Femur (tissue), 1 donor: ENCODE measurements around the gene CDK19.
A peak's percentile ranks its signal among the peaks of the same experiment; 100 is the strongest.

Source experiments
- DNase-seq: peaks from one replicate; pipeline ENCODE4 v3.0.0-alpha.2; 2017

CDK19 gene

GRCh38 chr6:110573136-110573535, 242.1 kb downstream of the CDK19 start:
- DNase-seq = no peak

- DNase-seq = peak; percentile 31
Measured at GRCh38 chr6:110567957-110568696, 247.1 kb downstream of the CDK19 start.

DNA sequence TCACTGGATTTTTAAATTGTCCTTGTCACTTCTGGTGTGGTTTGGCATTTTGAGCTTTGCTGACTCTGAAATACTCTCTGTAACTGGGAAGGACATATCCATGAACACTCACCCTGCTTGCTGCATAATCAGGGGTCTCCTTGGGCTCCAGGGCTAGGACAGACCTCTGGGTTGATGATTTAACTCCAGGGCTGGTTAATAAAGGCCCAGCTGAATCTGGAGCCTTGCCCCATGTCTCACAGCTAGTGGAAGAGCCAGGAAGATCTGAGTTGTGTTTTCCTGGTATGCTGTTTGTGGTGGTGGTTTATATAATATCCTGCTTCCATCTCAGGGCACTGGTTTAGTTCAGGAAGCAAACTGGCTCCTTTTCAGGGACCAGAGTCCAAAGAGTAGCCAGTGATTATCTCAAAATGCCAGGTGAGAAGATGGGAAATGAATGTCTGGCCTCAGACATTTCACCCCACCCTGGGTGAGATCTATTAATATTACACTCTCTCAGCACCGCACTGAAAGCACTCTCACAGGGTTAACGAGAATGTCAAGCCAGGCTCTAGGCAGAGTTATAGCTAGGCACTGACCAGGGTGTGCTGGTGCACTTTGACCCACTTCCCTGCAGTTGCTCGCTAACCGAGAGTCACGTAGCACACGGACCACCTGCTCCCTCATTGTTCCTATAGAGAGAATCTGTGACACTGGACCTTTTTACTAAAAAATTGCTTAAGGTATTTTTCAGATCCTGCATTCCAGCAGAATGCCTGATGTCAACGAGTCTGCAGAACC, 248.7 kb downstream of the CDK19 start:
- DNase-seq = no peak

GRCh38 chr6:110564703-110565421, 250.4 kb downstream of the CDK19 start:
- DNase-seq = no peak

GRCh38 chr6:110563711-110564110, 251.6 kb downstream of the CDK19 start:
- no peak for DNase-seq

DNA sequence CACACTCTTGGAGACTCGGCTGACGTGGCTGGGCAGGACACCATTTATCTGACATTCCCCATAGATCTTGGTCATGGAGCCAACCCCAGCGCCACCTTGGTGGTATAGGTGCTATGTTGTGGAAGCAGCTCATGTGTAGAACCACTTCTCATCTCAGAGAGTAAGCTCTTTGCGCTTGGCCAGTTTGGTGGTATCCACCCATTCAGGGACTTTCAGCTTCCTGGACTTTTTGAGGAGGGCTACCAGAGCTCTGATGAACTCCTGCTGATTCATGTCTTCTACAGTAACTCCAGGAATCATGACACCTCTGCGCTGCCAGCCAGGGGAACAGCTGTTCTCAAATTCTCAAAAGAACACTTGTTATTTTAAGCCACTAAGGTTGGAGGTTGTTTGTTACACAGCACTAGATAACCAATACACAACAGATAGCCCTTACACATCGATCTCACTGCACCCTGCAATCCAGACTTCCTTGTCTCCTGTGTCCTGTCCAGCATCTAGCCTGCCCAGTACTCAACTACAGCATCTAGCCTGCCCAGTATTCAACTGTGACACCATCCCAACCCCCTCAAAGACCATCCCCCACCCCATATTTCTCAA, 252.9 kb downstream of the CDK19 start:
- DNase-seq = no peak

DNA sequence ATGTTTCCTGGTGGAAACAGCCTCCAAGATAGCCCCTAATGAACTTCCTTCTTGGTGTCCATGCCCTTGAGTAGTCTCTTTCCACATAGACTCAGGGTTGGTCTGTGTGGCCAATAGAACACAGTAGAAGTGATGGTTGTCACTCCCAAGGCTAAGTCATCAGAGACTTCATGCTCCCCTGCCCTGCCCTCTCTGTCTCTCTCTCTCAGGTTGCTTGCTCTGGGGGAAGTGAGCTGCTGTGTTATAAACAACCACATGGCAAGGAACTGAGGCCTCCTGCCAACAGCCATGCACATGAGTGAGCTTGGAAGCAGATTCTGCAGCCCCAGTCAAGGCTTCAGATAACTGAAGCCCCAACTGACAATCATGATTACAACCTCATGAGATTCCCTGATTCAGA, 253.6 kb downstream of the CDK19 start:
- no peak for DNase-seq

DNA sequence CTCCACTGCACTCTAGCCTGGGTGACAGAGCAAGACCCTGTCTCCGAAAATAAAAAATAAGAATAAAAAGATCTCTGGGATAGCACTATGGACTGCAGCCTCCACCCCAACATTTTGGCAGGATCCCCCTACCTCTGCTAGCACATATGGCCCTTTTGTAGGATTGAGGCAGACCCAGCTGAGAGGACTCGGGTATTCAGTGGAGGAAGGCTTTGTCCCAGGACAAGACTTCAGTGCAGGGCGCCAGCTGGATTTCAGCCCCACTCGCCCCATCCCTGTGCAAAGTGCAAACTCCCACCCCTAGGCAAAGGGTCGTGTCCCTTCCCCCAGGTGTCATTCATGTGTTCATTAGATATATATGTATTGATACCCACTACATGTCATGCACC, 254.3 kb downstream of the CDK19 start:
- DNase-seq = no peak

GRCh38 chr6:110560239-110561007, 254.8 kb downstream of the CDK19 start:
- DNase-seq = no peak
